H1 (cell line): ENCODE data around the gene PTDSS2. TPM values are rescaled to one million over a fixed set of nuclear protein-coding genes. Genes with fewer than 3 reads are reported as not detected.

Source experiments
- CTCF ChIA-PET: fragments of 300-600 bp; sonication (Branson Sonifier 250); formaldehyde crosslinking; loops from one replicate; lab custom pipeline; 2021; ENCODE audit not compliant: partially characterized antibody; lab: Charles Lee
- POLR2A ChIA-PET: fragments of 300-600 bp; sonication (Branson Sonifier 250); formaldehyde crosslinking; loops from one replicate; lab custom pipeline; 2021; ENCODE audit warnings: inconsistent platforms; ENCODE audit not compliant: partially characterized antibody; lab: Charles Lee
- DNase-seq, 2 experiments: peaks; one replicate each; pipeline versions ENCODE4 v3.0.0 to v3.0.0-alpha.2; 2010 to 2022; ENCODE audit warnings: low spot score in 2 of 2, low read depth in 1 of 2, mixed read lengths in 1 of 2
- FAIRE-seq: peaks from 2 replicates; lab custom pipeline; 2011; peaks lifted over from hg19 to GRCh38; lab: Jason Lieb, UNC
- H2AFZ ChIP-seq: 2 replicates; pipeline ENCODE4 v1.8.1; 2012; ENCODE audit warnings: low read length, inconsistent platforms
- H2AK5ac ChIP-seq: 2 replicates; pipeline ENCODE4 v1.6.1; 2013; ENCODE audit warnings: low read depth, low read length
- H2BK120ac ChIP-seq: replicated peaks from 2 replicates; pipeline ENCODE3; 2013; ENCODE audit warnings: low read depth, low read length, inconsistent platforms
- H2BK12ac ChIP-seq: 2 replicates; pipeline ENCODE4 v1.6.1; 2013; ENCODE audit warnings: low read depth, low read length
- H2BK15ac ChIP-seq: 2 replicates; pipeline ENCODE4 v1.6.1; 2013; ENCODE audit warnings: low read length
- H2BK20ac ChIP-seq: 2 replicates; pipeline ENCODE4 v1.6.1; 2013; ENCODE audit warnings: low read length
- H2BK5ac ChIP-seq: 2 replicates; pipeline ENCODE4 v1.6.1; 2013; ENCODE audit warnings: low read depth, low read length
- H3K14ac ChIP-seq: 2 replicates; pipeline ENCODE4 v1.6.1; 2013; ENCODE audit warnings: inconsistent platforms; ENCODE audit not compliant: insufficient read length
- H3K18ac ChIP-seq: 2 replicates; pipeline ENCODE4 v1.6.1; 2013; ENCODE audit warnings: low read length; ENCODE audit errors: extremely low read depth
- H3K23ac ChIP-seq: 2 replicates; pipeline ENCODE4 v1.6.1; 2013; ENCODE audit warnings: inconsistent platforms; ENCODE audit not compliant: insufficient read length
- H3K23me2 ChIP-seq: 2 replicates; pipeline ENCODE4 v1.6.1; 2013; ENCODE audit warnings: low read depth, low read length
- H3K27ac ChIP-seq: 2 replicates; pipeline ENCODE4 v1.6.1; 2011; ENCODE audit warnings: low read depth, low read length, inconsistent platforms
- H3K27me3 ChIP-seq, 4 experiments: replicated peaks in 1 of 4; 1 replicate in 1 of 4; 2 replicates in 3 of 4; pipeline versions ENCODE4 v1.6.1 to v1.8.1; 2011 to 2013; ENCODE audit warnings: low read length in 3 of 4, mild to moderate bottlenecking in 3 of 4, inconsistent platforms in 2 of 4, mixed read lengths in 2 of 4, moderate library complexity in 1 of 4; ENCODE audit not compliant: control insufficient read depth in 3 of 4, insufficient read depth in 3 of 4; ENCODE audit errors: extremely low read depth in 1 of 4
- H3K36me3 ChIP-seq, 4 experiments: 2 replicates each; pipeline versions ENCODE4 v1.6.1 to v1.8.1; 2011 to 2013; ENCODE audit warnings: mild to moderate bottlenecking in 4 of 4, low read length in 3 of 4, moderate library complexity in 2 of 4, control low read depth in 1 of 4, inconsistent platforms in 1 of 4; ENCODE audit not compliant: insufficient read depth in 4 of 4, control insufficient read depth in 2 of 4
- H3K4ac ChIP-seq: replicated peaks from 2 replicates; pipeline ENCODE3; 2013; ENCODE audit warnings: low read length, low read depth, mixed read lengths, inconsistent platforms; ENCODE audit not compliant: insufficient read length
- H3K4me1 ChIP-seq, 4 experiments: replicated peaks in 1 of 4; 1 replicate in 1 of 4; 2 replicates in 3 of 4; pipeline versions ENCODE4 v1.6.1 to v1.8.1; 2011 to 2013; ENCODE audit warnings: low read length in 3 of 4, inconsistent platforms in 2 of 4, mixed read lengths in 1 of 4; ENCODE audit not compliant: insufficient read depth in 4 of 4, control insufficient read depth in 3 of 4
- H3K4me2 ChIP-seq, 2 experiments: 2 replicates each; pipeline versions ENCODE4 v1.6.1 to v1.8.1; 2011 to 2013; ENCODE audit warnings: low read depth in 2 of 2, low read length in 2 of 2, control low read depth in 1 of 2, inconsistent platforms in 1 of 2, mild to moderate bottlenecking in 1 of 2; ENCODE audit not compliant: insufficient read depth in 1 of 2
- H3K4me3 ChIP-seq, 4 experiments: fragments of 200-600, 300-600 bp in 1 of 4; sonication (generic), shearing (Covaris generic), sonication (Bioruptor Twin) in 1 of 4; 2 replicates each; pipeline versions ENCODE4 v1.5.1 to v1.8.1; 2011 to 2016; ENCODE audit warnings: low read length in 4 of 4, low read depth in 3 of 4, control low read depth in 2 of 4, inconsistent platforms in 2 of 4, mild to moderate bottlenecking in 2 of 4, mixed read lengths in 1 of 4, moderate library complexity in 1 of 4; ENCODE audit not compliant: insufficient read depth in 2 of 4; ENCODE audit errors: extremely low read depth in 1 of 4
- H3K56ac ChIP-seq: replicated peaks from 2 replicates; pipeline ENCODE3; 2013; ENCODE audit warnings: low read depth, mild to moderate bottlenecking, mixed read lengths, low read length, inconsistent platforms; ENCODE audit not compliant: insufficient read length
- H3K79me1 ChIP-seq: 2 replicates; pipeline ENCODE4 v1.6.1; 2013; ENCODE audit warnings: low read depth, low read length, control low read depth
- H3K79me2 ChIP-seq, 2 experiments: 2 replicates each; pipeline versions ENCODE4 v1.6.1 to v1.8.1; 2012 to 2013; ENCODE audit warnings: low read length in 2 of 2, mild to moderate bottlenecking in 2 of 2, inconsistent platforms in 1 of 2; ENCODE audit not compliant: insufficient read depth in 2 of 2, control insufficient read depth in 1 of 2
- H3K9ac ChIP-seq, 4 experiments: replicated peaks in 1 of 4; 1 replicate in 1 of 4; 2 replicates in 3 of 4; pipeline versions ENCODE4 v1.6.1 to v1.8.1; 2011 to 2013; ENCODE audit warnings: low read depth in 3 of 4, low read length in 3 of 4, control low read depth in 2 of 4, mild to moderate bottlenecking in 2 of 4, moderate library complexity in 2 of 4, inconsistent platforms in 1 of 4; ENCODE audit errors: extremely low read depth in 1 of 4
- H3K9me3 ChIP-seq, 2 experiments: 2 replicates each; pipeline versions ENCODE4 v1.6.1 to v1.8.1; 2012 to 2013; ENCODE audit warnings: mild to moderate bottlenecking in 2 of 2, moderate library complexity in 2 of 2, control low read depth in 1 of 2, inconsistent platforms in 1 of 2, low read depth in 1 of 2, low read length in 1 of 2, mixed read lengths in 1 of 2; ENCODE audit not compliant: insufficient read depth in 2 of 2
- H4K20me1 ChIP-seq, 2 experiments: replicated peaks in 1 of 2; 2 replicates each; pipeline versions ENCODE3 to v1.8.1; 2011 to 2013; ENCODE audit warnings: inconsistent platforms in 2 of 2, low read length in 2 of 2, mild to moderate bottlenecking in 1 of 2; ENCODE audit not compliant: insufficient read depth in 2 of 2, control insufficient read depth in 1 of 2
- H4K5ac ChIP-seq: 2 replicates; pipeline ENCODE4 v1.6.1; 2013; ENCODE audit warnings: low read length, low read depth, mixed read lengths, inconsistent platforms; ENCODE audit not compliant: insufficient read length
- H4K8ac ChIP-seq: 2 replicates; pipeline ENCODE4 v1.8.0; 2013; ENCODE audit warnings: mild to moderate bottlenecking, moderate library complexity, low read length, inconsistent platforms; ENCODE audit not compliant: insufficient read depth; ENCODE audit errors: extremely low read depth
- H4K91ac ChIP-seq: replicated peaks from 2 replicates; pipeline ENCODE3; 2013; ENCODE audit warnings: low read length, mixed read lengths, inconsistent platforms; ENCODE audit not compliant: insufficient read length
- SP1 ChIP-seq: IDR thresholded peaks from 2 replicates; pipeline ENCODE4 v1.6.1; 2011; ENCODE audit warnings: low read depth, low read length
- TAF7 ChIP-seq: optimal IDR thresholded peaks from 2 replicates; pipeline ENCODE3; 2011; ENCODE audit warnings: low read depth, mild to moderate bottlenecking, inconsistent platforms, low read length, moderate library complexity, borderline replicate concordance
- WGBS, 2 experiments: shearing (Covaris generic) in 1 of 2; methylation state at CpG; one replicate each; pipeline versions ENCODE4 v1.1.6 to v1.1.7; 2013 to 2015; ENCODE audit warnings: low lambda C conversion rate in 2 of 2, mixed read lengths in 2 of 2, inconsistent platforms in 1 of 2, low coverage in 1 of 2, missing lambda C conversion rate in 1 of 2; ENCODE audit not compliant: insufficient replicate concordance in 2 of 2, insufficient coverage in 1 of 2, insufficient read length in 1 of 2; ENCODE audit errors: extremely low coverage in 1 of 2, missing lambda C conversion rate in 1 of 2; 5-methylcytosine and 5-hydroxymethylcytosine counted together
- polyA plus RNA-seq, 7 experiments: library from polyadenylated mRNA; depleted of rRNA in 3 of 7; stranded (reverse) in 5 of 7; unstranded in 2 of 7; fragments of >200 nt in 5 of 7; fragments of 200-250 nt in 2 of 7; gene quantifications; 1 replicate in 5 of 7; 2 replicates in 1 of 7; 4 replicates in 1 of 7; pipeline versions ENCODE4 v1.2.1 to v1.2.3, GENCODE V29; 2011 to 2013; ENCODE audit warnings: missing spikeins in 2 of 7, mixed read lengths in 2 of 7
- total RNA-seq: library from RNA; stranded (reverse); fragmentation: NEBNext Ultra II Directional; extraction: Animal tissue kit (Norgen Biotek cat#: 25700); gene quantifications from 2 replicates; pipeline ENCODE4 v1.2.1, GENCODE V29; 2021

PTDSS2 gene
- total and polyA plus RNA-seq, 2 of the 8 experiments (the other 6 are each of a cell fraction or from before 2014, with no cell fraction given): 48.7 to 68.2 TPM

- no peak for DNase-seq
- CTCF ChIA-PET: interaction anchor here (0.6 to 1.9 kb wide), 3 partner anchors 12 to 26 kb away, joined by 3 to 12 read pairs (median 3); partner anchors contain the start of gene PTDSS2
- no peak overlapping the region for H3K4me3 ChIP-seq
- no peak overlapping the region; a peak in 1 of 4 replicates for H3K4me2 ChIP-seq
- H3K14ac ChIP-seq: no peak overlapping the region
- peak overlapping the region; percentile 25; the same call in 1 of the 2 replicates for H4K8ac ChIP-seq
- peaks cover 0 to 9% of the 10 kb centered on the region in 2 experiments; a peak in 1 of 4 replicates for H3K79me2 ChIP-seq
- H2BK12ac ChIP-seq: no peak overlapping the region
- no peak overlapping the region; the same call in 1 of the 2 replicates for H2BK5ac ChIP-seq
- H2BK20ac ChIP-seq: no peak overlapping the region
- POLR2A ChIA-PET: interaction anchor here (0.5 to 4.9 kb wide), 5 partner anchors 10 to 102 kb away, joined by 3 to 19 read pairs (median 4); partner anchors contain the start of gene PTDSS2
- H3K56ac ChIP-seq: no peak overlapping the region
- no peak overlapping the region; the same call in 1 of the 2 replicates for H3K18ac ChIP-seq
- no peak overlapping the region for H4K5ac ChIP-seq
- H3K27me3 ChIP-seq: no peaks in the 10 kb centered on the region
- 0 out of 2 replicates have a peak, but pooled peaks cover 1% of the 10 kb centered on the region for H3K23me2 ChIP-seq
- H3K4me1 ChIP-seq: peaks cover 0 to 12% (median 5%) of the 10 kb centered on the region in 4 experiments; a peak in 6 of 7 replicates
- no peak overlapping the region for H4K91ac ChIP-seq
- FAIRE-seq: no peak
- H2BK120ac ChIP-seq: no peak overlapping the region
- H3K9ac ChIP-seq: no peak overlapping the region
- peaks cover 0 to 2% of the 10 kb centered on the region in 2 experiments for H4K20me1 ChIP-seq
- no peak overlapping the region for H2AFZ ChIP-seq
- WGBS, 2 experiments: 82% methylated on average over 7 of the region's 9 CpGs; no CpG with 5 or more reads in 1 of the 2 experiments
- H2BK15ac ChIP-seq: peak overlapping the region; percentile 16; the same call in 1 of the 2 replicates
- H3K4ac ChIP-seq: no peak overlapping the region
- no peak overlapping the region for H3K23ac ChIP-seq
- peaks cover 0 to 3% (median 0%) of the 10 kb centered on the region in 4 experiments; a peak in 3 of 8 replicates for H3K36me3 ChIP-seq
- TF ChIP-seq TAF7 (no peak), SP1 (0 out of 2 replicates have a peak, but pooled peaks have one; percentile 14)
- H3K27ac ChIP-seq: no peak overlapping the region
- H3K79me1 ChIP-seq: peaks cover 13% of the 10 kb centered on the region
- no peak overlapping the region for H2AK5ac ChIP-seq
- H3K9me3 ChIP-seq: no peaks in the 10 kb centered on the region
Measured at GRCh38 chr11:465896-466530, 15.9 kb downstream of the PTDSS2 start.
